ENCODE results near the gene B3GAT3.
"Not testable (repeated sequence)": the region's sequence is repeated elsewhere in the genome, so short reads cannot be mapped to it uniquely, and the experiment has no call there.

The B3GAT3 gene

GRCh38 chr11:62588966-62589637 lies 32.7 kb downstream of the B3GAT3 start:
- DNase-seq = peak; percentile 66
- in situ Hi-C loops (cut with MboI; ENCODE audit: low pct_unique_long_range_greater_than_20kb, low sequenced_read_pairs) = no loop called here

GRCh38 chr11:62585356-62585755 lies 36.4 kb downstream of the B3GAT3 start:
- in situ Hi-C loops (cut with MboI; ENCODE audit: low pct_unique_long_range_greater_than_20kb, low sequenced_read_pairs); DNase-seq: not testable (repeated sequence)

- DNase-seq; in situ Hi-C loops (cut with MboI; ENCODE audit: low pct_unique_long_range_greater_than_20kb, low sequenced_read_pairs): not testable (repeated sequence)
These were observed 40.1 kb downstream of the B3GAT3 start for GRCh38 chr11:62581735-62582134.

- in situ Hi-C loops (cut with MboI; ENCODE audit: low pct_unique_long_range_greater_than_20kb, low sequenced_read_pairs) = no loop called here
- no peak for DNase-seq
These were observed 40.6 kb downstream of the B3GAT3 start for GRCh38 chr11:62580959-62581715.

GRCh38 chr11:62579252-62579651 lies 42.5 kb downstream of the B3GAT3 start:
- DNase-seq = no peak
- in situ Hi-C loops (cut with MboI; ENCODE audit: low pct_unique_long_range_greater_than_20kb, low sequenced_read_pairs) = no loop called here

GRCh38 chr11:62578541-62578940 lies 43.2 kb downstream of the B3GAT3 start:
- in situ Hi-C loops (cut with MboI; ENCODE audit: low pct_unique_long_range_greater_than_20kb, low sequenced_read_pairs) = no loop called here
- no peak for DNase-seq

GRCh38 chr11:62577046-62577714 lies 44.6 kb downstream of the B3GAT3 start:
- no peak for DNase-seq
- in situ Hi-C loops (cut with MboI; ENCODE audit: low pct_unique_long_range_greater_than_20kb, low sequenced_read_pairs) = no loop called here

- in situ Hi-C loops (cut with MboI; ENCODE audit: low pct_unique_long_range_greater_than_20kb, low sequenced_read_pairs) = no loop called here
- no peak for DNase-seq
These were observed 45.9 kb downstream of the B3GAT3 start for GRCh38 chr11:62575837-62576236.

GRCh38 chr11:62575156-62575555 lies 46.6 kb downstream of the B3GAT3 start:
- in situ Hi-C loops (cut with MboI; ENCODE audit: low pct_unique_long_range_greater_than_20kb, low sequenced_read_pairs) = no loop called here
- DNase-seq = no peak

GRCh38 chr11:62574363-62575071 lies 47.3 kb downstream of the B3GAT3 start:
- DNase-seq = peak; percentile 65
- in situ Hi-C loops (cut with MboI; ENCODE audit: low pct_unique_long_range_greater_than_20kb, low sequenced_read_pairs) = no loop called here

GRCh38 chr11:62573592-62574362 lies 48.0 kb downstream of the B3GAT3 start, which contains the start of gene EEF1G:
EEF1G (minus strand) TSS chr11:62573891; CDS start chr11:62573842, 49 bp downstream.
- DNase-seq = peak; percentile 100
- in situ Hi-C loops (cut with MboI; ENCODE audit: low pct_unique_long_range_greater_than_20kb, low sequenced_read_pairs) = no loop called here

- in situ Hi-C loops (cut with MboI; ENCODE audit: low pct_unique_long_range_greater_than_20kb, low sequenced_read_pairs) = no loop called here
- peak; percentile 30 for DNase-seq
These were observed 48.7 kb downstream of the B3GAT3 start for GRCh38 chr11:62573006-62573591.

- in situ Hi-C loops (cut with MboI; ENCODE audit: low pct_unique_long_range_greater_than_20kb, low sequenced_read_pairs) = no loop called here
- no peak for DNase-seq
These were observed 49.4 kb downstream of the B3GAT3 start for GRCh38 chr11:62572431-62572830.

- in situ Hi-C loops (cut with MboI; ENCODE audit: low pct_unique_long_range_greater_than_20kb, low sequenced_read_pairs); DNase-seq: not testable (repeated sequence)
These were observed 50.3 kb downstream of the B3GAT3 start for GRCh38 chr11:62571493-62571892.

GRCh38 chr11:62570903-62571302 lies 50.9 kb downstream of the B3GAT3 start:
- in situ Hi-C loops (cut with MboI; ENCODE audit: low pct_unique_long_range_greater_than_20kb, low sequenced_read_pairs); DNase-seq: not testable (repeated sequence)

GRCh38 chr11:62569611-62570010 lies 52.2 kb downstream of the B3GAT3 start:
- DNase-seq = no peak
- in situ Hi-C loops (cut with MboI; ENCODE audit: low pct_unique_long_range_greater_than_20kb, low sequenced_read_pairs) = no loop called here

GRCh38 chr11:62567018-62567633 lies 54.7 kb downstream of the B3GAT3 start:
- no peak for DNase-seq
- in situ Hi-C loops (cut with MboI; ENCODE audit: low pct_unique_long_range_greater_than_20kb, low sequenced_read_pairs) = no loop called here

- no peak for DNase-seq
- in situ Hi-C loops (cut with MboI; ENCODE audit: low pct_unique_long_range_greater_than_20kb, low sequenced_read_pairs) = no loop called here
These were observed 55.5 kb downstream of the B3GAT3 start for GRCh38 chr11:62566247-62566646.

All from KBM-7 (cell line).